Activated T-cell treated with anti-CD3 and anti-CD28 coated beads, Interleukin-2, amount 50 U/mL, for 72 hours (primary cell): Measurements from ENCODE around the gene SLC14A1. TPM values are rescaled to one million over a fixed set of nuclear protein-coding genes. Genes with fewer than 3 reads are reported as not detected.

Experiments used
- ATAC-seq, 2 donors: fragments of 150-1000 bp; cut with Tn5 transposase; replicated peaks in 1 of 2; 2 replicates each; pipeline ENCODE4 v1.10.0; 2021; ENCODE audit warnings: moderate library complexity in 2 of 2, mild to moderate bottlenecking in 1 of 2
- DNase-seq, 2 donors: peaks; one replicate each; pipeline ENCODE4 v3.0.0; 2021 to 2022; ENCODE audit warnings: mixed read lengths in 1 of 2
- H3K27ac Mint-ChIP-seq: one replicate; pipeline ENCODE4 v1.8.0; 2022; ENCODE audit warnings: mild to moderate bottlenecking, moderate library complexity, mixed read lengths
- H3K27me3 Mint-ChIP-seq: one replicate; pipeline ENCODE4 v1.8.0; 2022; ENCODE audit warnings: low read depth, mixed read lengths
- H3K36me3 Mint-ChIP-seq, 2 donors: one replicate each; pipeline ENCODE4 v1.8.0; 2022; ENCODE audit warnings: mixed read lengths in 2 of 2, mild to moderate bottlenecking in 1 of 2; ENCODE audit not compliant: insufficient read depth in 2 of 2
- H3K4me1 Mint-ChIP-seq: one replicate; pipeline ENCODE4 v1.8.0; 2022; ENCODE audit warnings: low read depth, mixed read lengths
- H3K4me3 Mint-ChIP-seq, 2 donors: one replicate each; pipeline ENCODE4 v1.8.0; 2022; ENCODE audit warnings: mild to moderate bottlenecking in 2 of 2, mixed read lengths in 2 of 2, moderate library complexity in 2 of 2
- H3K9me3 Mint-ChIP-seq, 2 donors: one replicate each; pipeline ENCODE4 v1.8.0; 2022; ENCODE audit warnings: mixed read lengths in 2 of 2
- total RNA-seq, 2 donors: library from RNA; stranded (reverse); gene quantifications; one replicate each; pipeline ENCODE4 v1.2.3, GENCODE V29; 2022

SLC14A1 gene
- total RNA-seq, 2 donors from 2014 or later, result 6.0 to 6.2 TPM

DNA sequence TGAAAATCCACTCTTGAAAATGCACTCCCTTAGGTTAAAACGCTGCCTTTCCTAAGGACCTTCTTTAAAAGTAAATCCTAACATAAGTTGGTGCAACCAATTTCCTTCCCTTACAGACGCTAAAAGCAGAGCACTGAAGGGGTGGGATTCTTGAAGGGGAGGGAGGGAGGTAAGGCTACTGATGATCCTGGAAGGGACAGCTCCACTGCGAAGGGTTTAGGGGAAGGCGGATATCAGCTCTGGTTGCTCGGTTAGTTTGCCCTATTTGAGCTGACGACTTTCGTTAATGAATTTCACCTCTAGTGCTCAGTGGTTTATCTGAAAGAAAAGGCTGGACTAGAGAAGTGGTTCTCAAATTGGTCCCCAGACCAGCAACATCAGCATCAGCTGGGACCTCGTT lies 51.8 kb downstream of the SLC14A1 start:
- ATAC-seq (no peak), DNase-seq (no peak)
- Mint-ChIP-seq H3K36me3 (no peaks in the 10 kb centered on the region), H3K4me3 (peak overlapping the region; percentile 84 to 88), H3K4me1 (peaks cover 23% of the 10 kb centered on the region), H3K27me3 (peaks cover 37% of the 10 kb centered on the region), H3K27ac (no peak overlapping the region), H3K9me3 (peaks cover 0 to 4% of the 10 kb centered on the region in 2 donors)

DNA sequence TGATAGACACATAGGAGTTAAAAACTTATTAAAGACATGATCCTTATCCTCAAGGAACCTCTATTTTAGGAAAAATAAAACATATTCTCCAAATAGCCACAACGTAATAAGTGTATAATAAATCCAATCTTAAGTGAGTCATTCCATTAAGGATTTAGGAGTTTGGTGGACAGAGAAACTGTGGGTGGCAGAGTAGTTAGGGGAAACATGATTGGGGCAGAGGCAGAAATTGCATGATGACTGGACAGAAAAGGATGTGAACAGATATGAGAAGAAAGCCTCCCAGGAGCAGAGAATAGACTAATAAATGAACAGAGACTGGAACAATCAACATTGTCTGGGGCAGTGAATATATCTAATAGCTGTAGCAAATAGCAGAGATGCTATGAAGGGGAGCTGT lies 53.4 kb downstream of the SLC14A1 start:
- Mint-ChIP-seq H3K27ac (no peak overlapping the region), H3K4me1 (peaks cover 18% of the 10 kb centered on the region), H3K27me3 (peaks cover 30% of the 10 kb centered on the region), H3K9me3 (peaks cover 0 to 4% of the 10 kb centered on the region in 2 donors), H3K36me3 (no peaks in the 10 kb centered on the region), H3K4me3 (no peak overlapping the region)
- no peak for ATAC-seq
- no peak for DNase-seq

GRCh38 chr18:45780568-45780967 lies 56.6 kb downstream of the SLC14A1 start:
- Mint-ChIP-seq H3K27me3 (peaks cover 11% of the 10 kb centered on the region), H3K9me3 (no peaks in the 10 kb centered on the region), H3K36me3 (no peaks in the 10 kb centered on the region), H3K4me3 (no peak overlapping the region), H3K4me1 (peaks cover 4% of the 10 kb centered on the region), H3K27ac (no peak overlapping the region)
- no peak for DNase-seq
- ATAC-seq, result no peak

GRCh38 chr18:45782662-45783061 lies 58.7 kb downstream of the SLC14A1 start:
- H3K36me3 Mint-ChIP-seq, result no peaks in the 10 kb centered on the region
- no peaks in the 10 kb centered on the region for H3K9me3 Mint-ChIP-seq
- DNase-seq, result no peak
- H3K27me3 Mint-ChIP-seq, result peaks cover 5% of the 10 kb centered on the region
- H3K27ac Mint-ChIP-seq, result no peak overlapping the region
- no peak overlapping the region for H3K4me3 Mint-ChIP-seq
- peaks cover 4% of the 10 kb centered on the region for H3K4me1 Mint-ChIP-seq
- no peak for ATAC-seq

GRCh38 chr18:45783097-45784075 lies 59.4 kb downstream of the SLC14A1 start:
- Mint-ChIP-seq H3K27ac (no peak overlapping the region), H3K9me3 (no peaks in the 10 kb centered on the region), H3K4me1 (peaks cover 4% of the 10 kb centered on the region), H3K36me3 (no peaks in the 10 kb centered on the region), H3K27me3 (peaks cover 5% of the 10 kb centered on the region), H3K4me3 (no peak overlapping the region)
- ATAC-seq (no peak), DNase-seq (no peak)

GRCh38 chr18:45785134-45785533 lies 61.2 kb downstream of the SLC14A1 start:
- ATAC-seq, result peak in 1 of 2 donors; percentile 76
- peak in 1 of 2 donors; percentile 7 for DNase-seq
- H3K36me3 Mint-ChIP-seq, result no peaks in the 10 kb centered on the region
- peaks cover 4% of the 10 kb centered on the region for H3K4me1 Mint-ChIP-seq
- H3K27ac Mint-ChIP-seq, result no peak overlapping the region
- H3K9me3 Mint-ChIP-seq, result no peaks in the 10 kb centered on the region
- H3K4me3 Mint-ChIP-seq, result peak overlapping the region in 1 of 2 donors; percentile 58
- no peaks in the 10 kb centered on the region for H3K27me3 Mint-ChIP-seq

DNA sequence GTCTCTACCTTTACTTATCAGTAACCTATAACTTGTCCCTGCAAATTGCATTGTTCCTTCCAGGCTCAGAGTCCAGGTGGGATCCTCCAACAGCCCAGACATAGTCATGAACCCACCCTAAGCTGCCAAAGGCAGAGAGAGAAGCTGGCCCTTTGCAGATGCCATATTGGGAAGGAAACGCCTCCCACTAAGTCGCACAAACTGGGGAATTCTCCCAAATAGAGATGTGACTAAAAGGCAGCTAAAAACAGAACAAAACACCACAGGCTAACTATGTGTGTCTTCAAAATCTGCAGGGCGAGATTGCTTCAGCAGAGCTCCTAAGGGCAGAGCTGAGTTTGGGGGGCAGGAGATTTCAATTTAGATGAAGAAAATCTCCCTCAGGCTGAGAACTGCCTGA lies 63.0 kb downstream of the SLC14A1 start:
- DNase-seq (no peak), ATAC-seq (no peak)
- no peak overlapping the region for H3K4me3 Mint-ChIP-seq
- H3K9me3 Mint-ChIP-seq, result peaks cover 0 to 3% of the 10 kb centered on the region in 2 donors
- peaks cover 4% of the 10 kb centered on the region for H3K4me1 Mint-ChIP-seq
- no peaks in the 10 kb centered on the region for H3K36me3 Mint-ChIP-seq
- no peaks in the 10 kb centered on the region for H3K27me3 Mint-ChIP-seq
- H3K27ac Mint-ChIP-seq, result no peak overlapping the region

- Mint-ChIP-seq H3K4me3 (no peak overlapping the region), H3K27me3 (no peaks in the 10 kb centered on the region), H3K36me3 (no peaks in the 10 kb centered on the region), H3K4me1 (peaks cover 4% of the 10 kb centered on the region), H3K9me3 (peaks cover 0 to 4% of the 10 kb centered on the region in 2 donors), H3K27ac (no peak overlapping the region)
- no peak for ATAC-seq
- no peak for DNase-seq
Measured at GRCh38 chr18:45787346-45787745, 63.4 kb downstream of the SLC14A1 start.

- no peaks in the 10 kb centered on the region for H3K27me3 Mint-ChIP-seq
- peaks cover 9% of the 10 kb centered on the region for H3K4me1 Mint-ChIP-seq
- DNase-seq (no peak), ATAC-seq (no peak)
- no peak overlapping the region for H3K4me3 Mint-ChIP-seq
- no peak overlapping the region for H3K27ac Mint-ChIP-seq
- no peaks in the 10 kb centered on the region for H3K36me3 Mint-ChIP-seq
- H3K9me3 Mint-ChIP-seq, result peaks cover 0 to 4% of the 10 kb centered on the region in 2 donors
Measured at GRCh38 chr18:45788861-45789260, 64.9 kb downstream of the SLC14A1 start.

- Mint-ChIP-seq H3K27me3 (no peaks in the 10 kb centered on the region), H3K4me3 (no peak overlapping the region), H3K27ac (no peak overlapping the region), H3K9me3 (peaks cover 0 to 4% of the 10 kb centered on the region in 2 donors), H3K4me1 (peaks cover 6% of the 10 kb centered on the region), H3K36me3 (peaks cover 0 to 4% of the 10 kb centered on the region in 2 donors)
- no peak for ATAC-seq
- no peak for DNase-seq
Measured at GRCh38 chr18:45792506-45793263, 68.7 kb downstream of the SLC14A1 start.

GRCh38 chr18:45793264-45793965 lies 69.4 kb downstream of the SLC14A1 start:
- Mint-ChIP-seq H3K27me3 (no peaks in the 10 kb centered on the region), H3K9me3 (peaks cover 0 to 4% of the 10 kb centered on the region in 2 donors), H3K27ac (no peak overlapping the region), H3K4me1 (peaks cover 6% of the 10 kb centered on the region), H3K4me3 (no peak overlapping the region), H3K36me3 (peaks cover 0 to 4% of the 10 kb centered on the region in 2 donors)
- DNase-seq (no peak), ATAC-seq (peak in 1 of 2 donors; percentile 70)

- no peak overlapping the region for H3K27ac Mint-ChIP-seq
- H3K27me3 Mint-ChIP-seq, result peaks cover 9% of the 10 kb centered on the region
- DNase-seq (no peak), ATAC-seq (no peak)
- H3K4me1 Mint-ChIP-seq, result peaks cover 10% of the 10 kb centered on the region
- peaks cover 5 to 9% of the 10 kb centered on the region in 2 donors for H3K36me3 Mint-ChIP-seq
- peaks cover 0 to 2% of the 10 kb centered on the region in 2 donors for H3K9me3 Mint-ChIP-seq
- H3K4me3 Mint-ChIP-seq, result no peak overlapping the region
Measured at GRCh38 chr18:45801416-45802004, 77.5 kb downstream of the SLC14A1 start.
